H1 (cell line): ENCODE data around the gene CAV3. TPM values are rescaled to one million over a fixed set of nuclear protein-coding genes. Genes with fewer than 3 reads are reported as not detected.

ENCODE experiments used
- CBX5 ChIP-seq: fragments of 300-800, 300-1000 bp; sonication (generic); IDR thresholded peaks from 2 replicates; pipeline ENCODE4 v1.7.1; 2016; ENCODE audit warnings: antibody characterized with exemption, low read length, low read depth
- CHD7 ChIP-seq: fragments of 300-600 bp; sonication (generic); IDR thresholded peaks from 2 replicates; pipeline ENCODE4 v1.7.1; 2012; ENCODE audit warnings: low read length, moderate library complexity, mild to moderate bottlenecking, inconsistent platforms; ENCODE audit not compliant: insufficient replicate concordance
- GTF2F1 ChIP-seq: IDR thresholded peaks from 2 replicates; pipeline ENCODE4 v1.6.1; 2012; ENCODE audit warnings: low read depth, low read length, improper control_type of control experiment, borderline replicate concordance
- KDM4A ChIP-seq: IDR thresholded peaks from one replicate; pipeline ENCODE4 v1.7.1; 2012; ENCODE audit warnings: low read depth, mild to moderate bottlenecking, moderate library complexity, low read length, inconsistent platforms; ENCODE audit not compliant: severe bottlenecking
- KDM5A ChIP-seq: fragments of 200-600 bp; IDR thresholded peaks from 2 replicates; pipeline ENCODE4 v1.7.1; 2012; ENCODE audit warnings: mild to moderate bottlenecking, low read length, inconsistent platforms, mixed read lengths
- POU5F1 ChIP-seq: IDR thresholded peaks from 2 replicates; pipeline ENCODE4 v1.6.1; 2011; ENCODE audit warnings: low read depth, mild to moderate bottlenecking, low read length, moderate library complexity
- RFX5 ChIP-seq: IDR thresholded peaks from 2 replicates; pipeline ENCODE4 v1.6.1; 2011; ENCODE audit warnings: low read depth, low read length, improper control_type of control experiment, borderline replicate concordance
- SIX5 ChIP-seq: IDR thresholded peaks from 2 replicates; pipeline ENCODE4 v1.6.1; 2011; ENCODE audit warnings: mild to moderate bottlenecking, low read depth, low read length
- SP1 ChIP-seq: IDR thresholded peaks from 2 replicates; pipeline ENCODE4 v1.6.1; 2011; ENCODE audit warnings: low read depth, low read length
- SP2 ChIP-seq: IDR thresholded peaks from 2 replicates; pipeline ENCODE4 v1.6.1; 2012; ENCODE audit warnings: mild to moderate bottlenecking, low read length, inconsistent platforms
- SUZ12 ChIP-seq: fragments of 200-600 bp; sonication (generic); IDR thresholded peaks from 2 replicates; pipeline ENCODE4 v1.6.1; 2012; ENCODE audit warnings: mild to moderate bottlenecking, inconsistent platforms, low read length, moderate library complexity, mixed read lengths
- TAF1 ChIP-seq: IDR thresholded peaks from 2 replicates; pipeline ENCODE4 v1.6.1; 2011; ENCODE audit warnings: mild to moderate bottlenecking, low read depth, low read length
- polyA plus RNA-seq, 7 experiments: library from polyadenylated mRNA; depleted of rRNA in 3 of 7; stranded (reverse) in 5 of 7; unstranded in 2 of 7; fragments of >200 nt in 5 of 7; fragments of 200-250 nt in 2 of 7; gene quantifications; 1 replicate in 5 of 7; 2 replicates in 1 of 7; 4 replicates in 1 of 7; pipeline versions ENCODE4 v1.2.1 to v1.2.3, GENCODE V29; 2011 to 2013; ENCODE audit warnings: missing spikeins in 2 of 7, mixed read lengths in 2 of 7
- total RNA-seq: library from RNA; stranded (reverse); fragmentation: NEBNext Ultra II Directional; extraction: Animal tissue kit (Norgen Biotek cat#: 25700); gene quantifications from 2 replicates; pipeline ENCODE4 v1.2.1, GENCODE V29; 2021

The CAV3 gene
- total and polyA plus RNA-seq, 2 of the 8 experiments (the other 6 are each of a cell fraction or from before 2014, with no cell fraction given): not detected

- TF ChIP-seq CHD7: no peak
- TF ChIP-seq KDM4A: no peak
- no peak for TF ChIP-seq SIX5
- no peak for TF ChIP-seq CBX5
- TF ChIP-seq KDM5A: no peak
- TF ChIP-seq GTF2F1: no peak
- TF ChIP-seq POU5F1: no peak
- no peak for TF ChIP-seq TAF1
- TF ChIP-seq RFX5: no peak
- no peak for TF ChIP-seq SUZ12
- TF ChIP-seq SP1: no peak
- no peak for TF ChIP-seq SP2
These were observed 41.6 kb downstream of the CAV3 start (continued) for GRCh38 chr3:8775181-8775580.
